GM18858 (cell line): ENCODE data around the gene OAS2.
"Not testable (repeated sequence)": the region's sequence is repeated elsewhere in the genome, so short reads cannot be mapped to it uniquely, and the experiment has no call there.

Source experiments
- ATAC-seq: cut with Tn5 transposase; IDR thresholded peaks from one replicate; pipeline ENCODE4 v1.9.1; 2021; ENCODE audit not compliant: unreplicated experiment

Gene OAS2

DNA sequence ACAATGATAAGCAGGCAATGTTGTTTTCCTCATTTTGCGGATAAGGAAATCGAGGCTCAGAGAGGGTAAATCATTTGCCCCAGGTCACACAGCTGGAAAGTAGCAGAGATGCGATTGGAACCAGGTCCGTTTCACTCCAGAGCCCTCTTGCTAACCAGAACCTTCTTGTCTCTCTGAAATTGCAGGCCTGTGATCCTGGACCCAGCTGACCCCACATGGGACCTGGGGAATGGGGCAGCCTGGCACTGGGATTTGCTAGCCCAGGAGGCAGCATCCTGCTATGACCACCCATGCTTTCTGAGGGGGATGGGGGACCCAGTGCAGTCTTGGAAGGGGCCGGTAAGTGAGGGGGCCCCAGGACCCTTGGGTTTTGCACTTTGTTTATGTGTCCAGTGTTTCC lies 30.6 kb upstream of the OAS2 start:
- no peak for ATAC-seq

DNA sequence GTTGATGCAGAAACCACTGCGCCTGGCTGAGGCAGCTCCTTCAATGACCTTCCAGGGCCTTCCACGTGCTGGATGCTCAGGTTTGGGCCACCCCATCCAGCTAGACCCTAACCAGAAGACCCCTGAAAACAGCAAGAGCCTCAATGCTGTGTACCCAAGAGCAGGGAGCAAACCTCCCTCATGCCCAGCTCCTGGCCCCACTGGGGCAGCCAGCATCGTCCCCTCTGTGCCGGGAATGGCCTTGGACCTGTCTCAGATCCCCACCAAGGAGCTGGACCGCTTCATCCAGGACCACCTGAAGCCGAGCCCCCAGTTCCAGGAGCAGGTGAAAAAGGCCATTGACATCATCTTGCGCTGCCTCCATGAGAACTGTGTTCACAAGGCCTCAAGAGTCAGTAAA lies 29.5 kb upstream of the OAS2 start:
- ATAC-seq: no peak

DNA sequence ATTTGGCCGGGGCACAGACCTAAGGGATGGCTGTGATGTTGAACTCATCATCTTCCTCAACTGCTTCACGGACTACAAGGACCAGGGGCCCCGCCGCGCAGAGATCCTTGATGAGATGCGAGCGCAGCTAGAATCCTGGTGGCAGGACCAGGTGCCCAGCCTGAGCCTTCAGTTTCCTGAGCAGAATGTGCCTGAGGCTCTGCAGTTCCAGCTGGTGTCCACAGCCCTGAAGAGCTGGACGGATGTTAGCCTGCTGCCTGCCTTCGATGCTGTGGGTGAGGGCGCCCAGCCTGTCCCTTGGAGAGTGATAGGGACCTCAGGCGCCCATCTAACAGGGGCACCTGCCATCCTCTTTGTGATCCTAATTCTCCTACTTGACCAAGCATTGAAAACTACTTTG lies 27.6 kb upstream of the OAS2 start:
- ATAC-seq: no peak

DNA sequence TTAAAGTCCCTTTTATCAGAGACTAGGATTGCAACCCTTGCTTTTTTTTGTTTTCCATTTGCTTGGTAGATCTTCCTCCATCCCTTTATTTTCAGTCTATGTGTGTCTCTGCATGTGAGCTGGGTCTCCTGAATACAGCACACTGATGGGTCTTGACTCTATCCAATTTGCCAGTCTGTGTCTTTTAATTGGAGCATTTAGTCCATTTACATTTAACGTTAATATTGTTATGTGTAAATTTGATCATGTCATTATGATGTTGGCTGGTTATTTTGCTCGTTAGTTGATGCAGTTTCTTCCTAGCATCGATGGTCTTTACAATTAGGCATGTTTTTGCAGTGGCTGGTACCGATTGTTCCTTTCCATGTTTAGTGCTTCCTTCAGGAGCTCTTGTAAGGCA lies 21.2 kb upstream of the OAS2 start:
- not testable (repeated sequence) for ATAC-seq

DNA sequence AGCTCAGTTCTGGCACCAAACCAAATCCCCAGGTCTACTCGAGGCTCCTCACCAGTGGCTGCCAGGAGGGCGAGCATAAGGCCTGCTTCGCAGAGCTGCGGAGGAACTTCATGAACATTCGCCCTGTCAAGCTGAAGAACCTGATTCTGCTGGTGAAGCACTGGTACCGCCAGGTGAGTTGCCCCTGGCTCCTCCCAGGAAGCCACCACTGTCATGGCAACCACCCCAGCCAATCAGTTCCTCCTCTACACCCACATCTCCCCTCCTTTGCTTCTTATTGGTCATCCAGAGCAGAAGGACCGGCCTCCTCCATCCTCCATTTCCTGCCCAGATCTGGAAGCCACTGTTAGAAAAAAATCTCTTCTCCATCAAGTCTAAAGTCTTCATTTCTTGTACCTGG lies 17.2 kb upstream of the OAS2 start:
- ATAC-seq: no peak

DNA sequence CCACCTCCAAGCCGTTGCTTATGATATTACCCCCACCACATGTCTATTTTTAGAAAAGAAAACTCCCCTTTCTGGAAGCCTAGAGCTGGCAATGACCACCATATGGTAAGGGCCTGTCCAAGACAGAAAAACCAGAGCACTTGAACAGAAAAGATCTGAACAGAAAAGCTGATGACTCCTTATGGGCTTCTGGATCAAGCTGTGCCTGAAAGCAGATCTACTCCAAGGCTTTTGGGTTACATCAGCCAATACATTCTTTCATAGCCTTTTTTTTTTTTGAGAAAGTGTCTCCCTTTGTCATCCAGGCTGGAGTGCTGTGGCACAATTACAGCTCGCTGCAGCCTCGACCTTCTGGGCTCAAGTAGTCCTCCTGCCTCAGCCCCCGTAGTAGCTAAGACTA lies 16.8 kb upstream of the OAS2 start:
- ATAC-seq: no peak

DNA sequence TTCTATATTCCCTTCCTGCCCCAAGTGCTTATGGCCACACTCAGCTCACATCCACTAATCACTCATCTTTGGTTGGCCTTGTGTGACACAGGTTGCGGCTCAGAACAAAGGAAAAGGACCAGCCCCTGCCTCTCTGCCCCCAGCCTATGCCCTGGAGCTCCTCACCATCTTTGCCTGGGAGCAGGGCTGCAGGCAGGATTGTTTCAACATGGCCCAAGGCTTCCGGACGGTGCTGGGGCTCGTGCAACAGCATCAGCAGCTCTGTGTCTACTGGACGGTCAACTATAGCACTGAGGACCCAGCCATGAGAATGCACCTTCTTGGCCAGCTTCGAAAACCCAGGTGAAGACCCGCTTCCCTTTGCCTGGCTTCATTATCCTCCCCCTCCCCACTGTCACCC lies 15.8 kb upstream of the OAS2 start:
- no peak for ATAC-seq

DNA sequence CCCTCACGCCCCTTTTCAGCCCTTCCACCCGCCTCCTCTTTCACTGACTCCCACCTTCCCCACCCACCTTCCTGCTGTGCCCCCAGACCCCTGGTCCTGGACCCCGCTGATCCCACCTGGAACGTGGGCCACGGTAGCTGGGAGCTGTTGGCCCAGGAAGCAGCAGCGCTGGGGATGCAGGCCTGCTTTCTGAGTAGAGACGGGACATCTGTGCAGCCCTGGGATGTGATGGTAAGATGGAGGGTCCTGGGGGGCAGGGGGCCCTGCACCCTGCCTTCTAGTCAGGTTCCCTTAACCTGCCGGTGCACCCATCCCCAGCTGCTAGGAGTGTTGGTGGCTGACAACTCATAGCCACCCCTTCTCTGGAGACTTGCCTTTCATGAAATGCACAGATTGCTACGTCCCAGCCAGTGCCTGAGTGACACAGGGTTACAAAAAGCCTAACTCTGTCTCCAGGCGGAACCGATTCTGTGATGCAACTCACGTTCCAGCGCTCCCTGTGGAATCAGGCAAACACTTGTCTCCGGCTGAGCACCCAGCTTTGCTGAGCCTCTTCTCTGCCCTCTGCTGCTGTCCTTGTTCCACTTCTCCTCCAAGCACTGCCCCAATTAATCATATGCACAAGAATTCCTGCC lies 15.0 kb upstream of the OAS2 start:
- ATAC-seq: no peak

DNA sequence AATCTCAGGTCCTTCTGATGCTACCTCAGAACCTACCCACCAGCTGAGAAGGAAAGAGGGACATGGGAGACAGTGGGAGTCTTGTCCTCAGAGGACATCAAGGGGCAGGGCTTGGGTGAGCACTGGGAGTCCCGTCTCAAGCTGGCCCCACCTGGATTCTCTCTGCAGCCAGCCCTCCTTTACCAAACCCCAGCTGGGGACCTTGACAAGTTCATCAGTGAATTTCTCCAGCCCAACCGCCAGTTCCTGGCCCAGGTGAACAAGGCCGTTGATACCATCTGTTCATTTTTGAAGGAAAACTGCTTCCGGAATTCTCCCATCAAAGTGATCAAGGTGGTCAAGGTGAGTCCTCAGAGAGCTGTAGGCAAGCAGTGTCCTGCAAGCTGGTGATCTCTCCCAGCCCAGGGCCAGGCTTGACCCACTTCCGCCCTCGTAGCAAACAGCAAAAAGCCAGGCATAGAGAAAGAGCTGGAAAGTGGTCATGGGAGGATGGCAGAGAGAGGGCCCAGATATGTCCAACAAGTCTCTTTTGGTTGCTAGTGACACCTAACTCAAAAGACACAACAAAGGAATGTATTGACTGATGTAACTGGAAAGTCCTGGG lies 14.2 kb upstream of the OAS2 start:
- no peak for ATAC-seq

DNA sequence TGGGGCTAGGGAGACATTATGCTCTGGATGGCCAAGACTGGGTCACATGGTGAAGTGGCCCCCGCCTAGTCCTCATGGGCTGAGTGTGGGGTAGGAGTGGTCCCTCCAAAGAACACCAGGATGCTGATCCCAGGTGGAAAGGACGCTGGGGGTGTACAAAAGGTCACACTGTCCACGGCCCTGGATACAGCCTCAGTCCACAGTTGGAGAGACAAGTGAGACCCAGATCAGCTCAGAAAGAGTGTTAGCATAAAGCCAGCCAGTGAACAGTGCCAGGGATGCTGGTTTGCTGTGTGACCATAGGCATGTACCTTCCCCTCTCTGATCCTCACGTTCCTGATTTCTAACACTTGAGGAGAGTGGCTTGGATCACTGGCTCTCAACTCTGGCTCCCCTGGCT lies 13.4 kb upstream of the OAS2 start:
- ATAC-seq: no peak

DNA sequence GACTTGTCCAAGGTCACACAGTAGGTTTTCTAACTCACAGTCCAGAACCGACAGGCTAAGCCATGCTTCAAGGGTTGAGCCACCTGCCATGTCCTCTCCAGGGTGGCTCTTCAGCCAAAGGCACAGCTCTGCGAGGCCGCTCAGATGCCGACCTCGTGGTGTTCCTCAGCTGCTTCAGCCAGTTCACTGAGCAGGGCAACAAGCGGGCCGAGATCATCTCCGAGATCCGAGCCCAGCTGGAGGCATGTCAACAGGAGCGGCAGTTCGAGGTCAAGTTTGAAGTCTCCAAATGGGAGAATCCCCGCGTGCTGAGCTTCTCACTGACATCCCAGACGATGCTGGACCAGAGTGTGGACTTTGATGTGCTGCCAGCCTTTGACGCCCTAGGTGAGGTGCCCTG lies 12.7 kb upstream of the OAS2 start:
- ATAC-seq: no peak

DNA sequence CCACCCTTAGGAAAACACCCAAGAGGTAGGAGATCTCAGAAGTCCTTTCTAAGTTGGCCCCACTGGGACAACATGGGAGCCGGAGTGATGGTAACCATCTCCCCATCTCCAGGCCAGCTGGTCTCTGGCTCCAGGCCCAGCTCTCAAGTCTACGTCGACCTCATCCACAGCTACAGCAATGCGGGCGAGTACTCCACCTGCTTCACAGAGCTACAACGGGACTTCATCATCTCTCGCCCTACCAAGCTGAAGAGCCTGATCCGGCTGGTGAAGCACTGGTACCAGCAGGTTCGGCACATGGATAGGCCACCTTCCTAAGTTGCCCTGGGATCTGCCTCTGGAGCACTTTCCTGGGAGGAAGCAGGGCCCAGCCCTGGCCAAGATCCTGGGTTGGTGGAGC lies 11.0 kb upstream of the OAS2 start:
- no peak for ATAC-seq

DNA sequence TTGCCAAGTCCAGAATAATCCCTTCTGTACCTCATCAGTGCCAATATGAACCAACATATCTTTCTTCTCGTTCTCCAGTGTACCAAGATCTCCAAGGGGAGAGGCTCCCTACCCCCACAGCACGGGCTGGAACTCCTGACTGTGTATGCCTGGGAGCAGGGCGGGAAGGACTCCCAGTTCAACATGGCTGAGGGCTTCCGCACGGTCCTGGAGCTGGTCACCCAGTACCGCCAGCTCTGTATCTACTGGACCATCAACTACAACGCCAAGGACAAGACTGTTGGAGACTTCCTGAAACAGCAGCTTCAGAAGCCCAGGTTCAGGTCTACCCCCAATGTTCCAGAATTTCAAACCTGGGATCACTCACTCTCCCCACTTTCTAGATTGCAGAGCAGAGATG lies 10.5 kb upstream of the OAS2 start:
- no peak for ATAC-seq

DNA sequence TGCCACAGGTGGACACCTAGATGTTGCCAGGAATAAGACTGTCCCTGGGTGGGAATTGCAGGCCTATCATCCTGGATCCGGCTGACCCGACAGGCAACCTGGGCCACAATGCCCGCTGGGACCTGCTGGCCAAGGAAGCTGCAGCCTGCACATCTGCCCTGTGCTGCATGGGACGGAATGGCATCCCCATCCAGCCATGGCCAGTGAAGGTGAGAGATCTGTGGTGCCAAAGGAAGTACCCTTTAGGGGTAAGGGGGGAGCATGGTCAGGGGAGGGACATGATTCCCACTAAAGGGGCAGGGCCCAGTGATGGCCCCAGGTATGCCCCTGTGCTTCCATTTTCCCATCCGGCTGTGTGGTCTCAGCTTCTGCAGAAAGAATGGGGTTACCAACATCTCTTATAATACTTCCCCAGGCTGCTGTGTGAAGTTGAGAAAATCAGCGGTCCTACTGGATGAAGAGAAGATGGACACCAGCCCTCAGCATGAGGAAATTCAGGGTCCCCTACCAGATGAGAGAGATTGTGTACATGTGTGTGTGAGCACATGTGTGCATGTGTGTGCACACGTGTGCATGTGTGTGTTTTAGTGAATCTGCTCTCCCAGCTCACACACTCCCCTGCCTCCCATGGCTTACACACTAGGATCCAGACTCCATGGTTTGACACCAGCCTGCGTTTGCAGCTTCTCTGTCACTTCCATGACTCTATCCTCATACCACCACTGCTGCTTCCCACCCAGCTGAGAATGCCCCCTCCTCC lies 8.6 kb upstream of the OAS2 start:
- no peak for ATAC-seq

DNA sequence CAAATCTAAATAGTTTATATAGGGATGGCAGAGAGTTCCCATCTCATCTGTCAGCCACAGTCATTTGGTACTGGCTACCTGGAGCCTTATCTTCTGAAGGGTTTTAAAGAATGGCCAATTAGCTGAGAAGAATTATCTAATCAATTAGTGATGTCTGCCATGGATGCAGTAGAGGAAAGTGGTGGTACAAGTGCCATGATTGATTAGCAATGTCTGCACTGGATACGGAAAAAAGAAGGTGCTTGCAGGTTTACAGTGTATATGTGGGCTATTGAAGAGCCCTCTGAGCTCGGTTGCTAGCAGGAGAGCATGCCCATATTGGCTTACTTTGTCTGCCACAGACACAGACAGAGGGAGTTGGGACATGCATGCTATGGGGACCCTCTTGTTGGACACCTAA lies 7.9 kb upstream of the OAS2 start:
- no peak for ATAC-seq

DNA sequence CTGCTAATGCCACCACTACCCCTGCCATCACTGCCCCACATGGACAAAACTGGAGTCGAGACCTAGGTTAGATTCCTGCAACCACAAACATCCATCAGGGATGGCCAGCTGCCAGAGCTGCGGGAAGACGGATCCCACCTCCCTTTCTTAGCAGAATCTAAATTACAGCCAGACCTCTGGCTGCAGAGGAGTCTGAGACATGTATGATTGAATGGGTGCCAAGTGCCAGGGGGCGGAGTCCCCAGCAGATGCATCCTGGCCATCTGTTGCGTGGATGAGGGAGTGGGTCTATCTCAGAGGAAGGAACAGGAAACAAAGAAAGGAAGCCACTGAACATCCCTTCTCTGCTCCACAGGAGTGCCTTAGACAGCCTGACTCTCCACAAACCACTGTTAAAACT lies 7.1 kb upstream of the OAS2 start:
- no peak for ATAC-seq

DNA sequence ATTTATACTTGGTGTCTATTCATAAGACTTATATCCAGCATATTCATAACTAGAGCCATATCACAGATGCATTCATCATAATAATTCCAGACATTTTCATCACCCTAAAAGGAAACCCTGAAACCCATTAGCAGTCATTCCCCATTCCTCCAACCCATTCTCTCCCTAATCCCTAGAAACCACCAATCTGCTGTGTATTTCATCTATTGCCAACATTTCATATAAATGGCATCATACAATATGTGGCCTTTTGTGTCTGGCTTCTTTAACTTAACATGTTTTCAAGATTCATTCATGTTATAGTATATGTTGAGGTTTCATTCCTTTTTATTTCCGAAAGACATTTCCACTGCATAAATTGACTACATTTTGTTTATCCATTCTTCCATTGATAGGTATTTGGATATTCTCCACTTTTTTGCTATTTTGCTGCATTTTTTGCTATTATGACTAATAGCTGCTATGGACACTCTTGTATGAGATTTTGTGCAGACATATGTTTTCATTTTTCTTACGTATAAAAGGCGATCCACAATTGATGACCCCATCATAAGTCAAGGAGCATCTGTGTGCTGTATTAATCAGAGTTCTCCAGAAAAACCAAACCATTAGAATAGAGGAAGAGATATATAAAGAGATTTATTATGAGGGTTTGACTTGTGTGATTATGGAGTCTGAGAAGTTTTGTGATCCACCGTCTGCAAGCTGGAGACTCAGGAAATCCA lies 5.1 kb upstream of the OAS2 start:
- no peak for ATAC-seq

DNA sequence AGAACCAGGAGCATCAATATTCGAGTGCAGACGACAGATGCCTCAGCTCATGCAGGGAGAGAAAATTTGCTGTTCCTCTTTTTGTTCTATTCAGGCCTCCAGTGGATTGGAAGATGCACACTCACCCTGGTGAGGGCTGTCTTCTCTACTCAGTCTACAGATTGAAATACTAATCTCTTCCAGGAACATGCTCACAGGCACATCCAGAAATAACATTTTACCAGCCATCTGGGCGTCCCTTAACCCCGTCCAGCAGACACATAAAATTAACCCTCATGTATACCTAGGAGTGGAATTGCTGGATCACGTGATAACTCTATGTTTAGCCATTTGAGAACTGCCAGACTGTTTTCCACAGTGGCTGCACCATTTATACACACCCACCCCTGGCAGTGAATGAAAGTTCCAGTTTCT lies 4.5 kb upstream of the OAS2 start:
- no peak for ATAC-seq

DNA sequence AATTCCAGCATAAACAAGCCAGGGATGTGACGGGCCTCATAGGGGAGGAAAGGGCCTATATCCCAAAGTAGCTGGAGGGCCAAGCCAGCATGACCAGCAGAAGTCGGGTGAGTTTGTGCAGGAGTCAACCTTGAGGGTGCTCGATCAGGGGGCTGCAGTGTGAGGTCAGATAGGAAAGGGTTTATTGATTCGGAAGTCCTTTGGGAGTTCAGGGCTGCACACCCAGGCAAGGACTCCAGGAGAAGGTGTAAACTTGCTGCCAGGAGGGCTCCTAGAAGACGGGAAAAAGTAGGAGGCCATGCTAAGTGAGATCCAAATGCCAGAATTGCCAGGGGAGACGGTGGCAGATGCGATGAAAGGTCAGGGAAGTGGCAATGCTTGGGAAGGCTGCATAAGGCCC lies 3.4 kb upstream of the OAS2 start:
- ATAC-seq: no peak

DNA sequence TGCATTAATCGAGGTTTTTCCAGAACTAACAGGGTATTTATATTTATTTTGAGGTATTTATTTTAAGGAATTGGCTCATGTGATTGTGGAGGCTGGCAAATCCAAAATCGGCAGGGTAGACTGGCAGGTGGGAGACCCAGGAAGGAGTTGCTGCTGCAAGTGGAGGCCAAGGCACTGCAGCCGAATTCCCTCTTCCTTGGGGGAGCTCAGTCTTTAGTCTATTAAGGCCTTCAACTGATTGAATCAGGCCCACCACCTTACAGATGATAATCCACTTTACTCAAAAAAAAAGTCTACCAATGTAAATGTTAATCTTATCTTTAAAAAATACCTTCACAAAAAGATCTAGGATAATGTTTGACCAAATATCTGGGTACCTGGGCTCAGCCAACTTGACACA lies 1.2 kb upstream of the OAS2 start:
- ATAC-seq: no peak

DNA sequence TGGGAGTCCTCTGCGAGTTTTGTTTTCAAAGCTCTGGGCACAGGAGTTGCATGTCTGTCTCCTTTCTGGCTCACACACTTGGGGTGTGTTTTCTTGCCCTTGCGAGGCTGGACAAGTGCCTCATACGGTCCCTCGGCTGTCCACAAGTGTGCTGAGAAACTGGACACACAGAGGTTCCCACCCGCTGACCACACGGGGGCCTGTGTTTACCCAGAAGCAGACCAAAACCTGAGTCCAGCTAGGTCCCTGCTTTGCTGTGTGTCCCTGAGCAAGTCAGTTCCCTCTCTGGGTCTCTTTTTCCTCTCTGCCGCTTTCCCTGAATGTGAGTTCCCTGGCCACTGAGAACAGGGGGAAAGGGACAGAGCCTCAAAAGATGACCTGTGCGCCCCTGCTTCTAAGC lies 678 bp upstream of the OAS2 start:
- ATAC-seq: no peak
